ENCODE results near the gene ZNF317.

DNA sequence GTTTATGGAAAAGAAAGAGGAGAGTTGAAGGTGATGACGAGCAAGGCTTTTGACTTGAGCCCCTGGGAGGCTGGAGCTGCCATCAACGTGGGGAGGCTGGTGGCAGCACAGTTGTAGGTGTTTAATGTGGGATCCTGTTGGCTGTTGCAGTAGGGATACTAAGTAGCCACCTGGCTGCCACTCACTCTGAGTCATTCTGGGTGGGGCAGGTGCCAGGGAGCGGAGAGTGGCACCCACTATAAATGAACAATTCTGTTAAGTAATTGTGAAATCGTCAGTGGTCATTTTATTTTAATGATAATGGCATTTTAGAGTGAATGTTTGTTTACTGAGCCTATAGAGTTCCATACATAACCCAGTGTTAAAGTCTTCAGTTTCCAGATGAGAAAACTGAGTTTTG, 9.8 kb downstream of the ZNF317 start:
- TF ChIP-seq CTCF (IDR thresholded peaks at IDR 0.05) (no peak), POLR2A (IDR thresholded peaks at IDR 0.05) (no peak)

Data from body of pancreas (tissue), 4 donors.